HuH-7 (cell line): ENCODE measurements around the gene SCN1A.
"Not testable (repeated sequence)": the region's sequence is repeated elsewhere in the genome, so short reads cannot be mapped to it uniquely, and the experiment has no call there.

Source experiments
- DNase-seq: peaks from one replicate; pipeline ENCODE4 v3.0.0; 2011; ENCODE audit warnings: low spot score

The SCN1A gene

DNA sequence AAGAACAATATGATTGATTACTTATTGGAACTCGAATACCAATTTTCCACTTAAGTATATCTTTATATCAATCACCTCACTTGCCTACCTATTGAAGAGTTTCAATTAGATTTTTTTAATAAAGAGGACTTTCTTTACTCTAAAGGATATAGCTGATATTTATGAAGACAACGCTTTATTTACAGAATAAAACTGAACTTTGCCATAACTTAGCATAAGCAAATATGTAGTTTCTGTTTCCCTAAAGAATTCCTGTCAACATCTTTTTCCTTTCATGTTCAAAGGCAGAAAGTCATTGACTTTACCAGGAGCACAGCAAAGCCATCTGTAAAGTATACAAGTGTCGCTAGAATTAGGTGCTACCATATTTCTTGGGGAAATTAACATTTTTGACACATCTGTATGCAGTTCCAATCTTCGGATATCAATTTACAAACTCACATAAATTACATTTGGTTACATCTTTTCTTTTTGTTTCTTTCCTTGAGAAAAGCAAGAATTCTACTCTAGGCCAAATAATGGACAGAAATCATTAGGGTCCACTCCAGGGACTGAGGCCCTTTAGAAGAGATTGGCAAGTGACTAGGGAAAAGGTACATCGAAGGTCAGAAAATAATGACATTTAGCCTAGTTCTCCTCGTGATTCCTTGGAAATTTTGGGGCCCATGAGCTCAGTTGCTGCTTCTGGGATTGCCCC lies 7.5 kb upstream of the SCN1A start:
- DNase-seq, result no peak

DNA sequence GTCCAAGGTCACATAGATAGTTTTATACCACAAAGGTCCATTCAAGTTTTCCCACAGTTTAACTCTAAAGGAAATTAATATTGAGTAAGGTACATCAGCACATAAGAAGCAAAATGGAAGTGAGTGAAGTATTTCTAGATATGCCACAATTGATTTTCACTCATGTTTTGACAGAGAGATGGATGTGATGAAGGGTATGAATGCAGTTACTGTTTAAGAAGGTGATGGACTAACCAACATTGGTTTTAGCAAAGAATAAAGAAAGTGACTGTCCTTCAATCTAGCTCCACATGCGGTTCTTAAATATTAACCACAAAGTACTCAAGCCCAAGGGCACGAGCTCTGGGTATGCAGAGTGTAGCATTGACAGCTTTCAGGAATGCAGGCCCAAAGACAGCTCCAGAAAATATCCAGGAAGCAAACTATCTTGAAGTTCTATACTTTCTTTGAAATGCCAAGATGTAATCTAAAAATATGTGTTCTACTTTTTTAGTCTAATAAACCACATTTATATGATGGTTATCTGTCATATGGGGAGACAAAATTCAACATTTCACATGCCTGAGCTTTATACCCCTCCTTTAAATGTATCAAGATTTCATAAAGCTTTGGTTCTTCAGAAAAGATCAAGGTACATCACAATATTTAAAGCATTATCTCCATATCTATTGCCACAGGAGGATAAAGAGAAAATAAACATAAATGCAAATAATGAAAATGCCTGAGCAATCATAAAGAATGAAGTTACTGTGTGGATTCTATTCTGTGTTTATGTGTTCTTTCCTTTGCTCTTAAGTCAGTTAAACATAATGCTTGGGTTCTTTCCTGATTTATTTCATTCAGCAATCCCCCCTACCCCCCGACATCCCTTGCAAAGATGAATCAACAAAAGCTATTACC lies 6.7 kb upstream of the SCN1A start:
- peak; percentile 28 for DNase-seq

DNA sequence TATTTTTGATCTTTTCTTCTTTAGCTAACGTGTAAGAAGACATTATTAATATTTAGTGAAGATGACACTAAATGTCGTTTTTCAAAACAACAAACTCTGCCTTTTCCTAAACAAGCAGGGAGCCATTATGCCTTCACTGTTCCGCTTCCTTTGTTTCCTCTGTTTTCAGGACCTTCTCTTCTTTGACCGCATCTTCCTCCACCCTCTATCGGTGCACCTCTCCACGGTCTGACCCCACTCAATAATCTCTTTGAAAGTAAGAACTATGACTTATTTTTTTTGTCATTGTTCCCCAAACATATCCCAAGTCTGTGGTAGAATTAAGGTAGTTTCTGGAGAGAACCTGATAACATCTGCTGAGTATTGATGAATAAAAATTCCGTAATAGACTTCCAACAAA lies 5.8 kb upstream of the SCN1A start:
- no peak for DNase-seq

DNA sequence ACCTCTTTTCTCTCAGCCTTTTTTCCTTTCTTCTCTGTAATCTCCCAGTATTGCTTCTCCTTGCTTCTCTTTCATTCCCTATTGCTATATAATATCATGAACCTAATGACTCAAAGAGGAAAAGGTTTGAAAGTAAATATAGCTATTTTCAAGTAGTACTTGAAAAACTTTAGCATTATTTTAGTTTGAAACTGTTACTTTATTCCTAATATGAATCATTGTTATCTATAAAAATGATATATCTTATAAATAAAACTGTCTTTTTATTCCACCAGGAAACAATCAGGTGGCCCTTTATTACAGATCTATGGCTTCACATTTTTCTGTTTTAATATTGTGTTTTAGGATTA lies 311 bp upstream of the SCN1A start:
- no peak for DNase-seq

DNA sequence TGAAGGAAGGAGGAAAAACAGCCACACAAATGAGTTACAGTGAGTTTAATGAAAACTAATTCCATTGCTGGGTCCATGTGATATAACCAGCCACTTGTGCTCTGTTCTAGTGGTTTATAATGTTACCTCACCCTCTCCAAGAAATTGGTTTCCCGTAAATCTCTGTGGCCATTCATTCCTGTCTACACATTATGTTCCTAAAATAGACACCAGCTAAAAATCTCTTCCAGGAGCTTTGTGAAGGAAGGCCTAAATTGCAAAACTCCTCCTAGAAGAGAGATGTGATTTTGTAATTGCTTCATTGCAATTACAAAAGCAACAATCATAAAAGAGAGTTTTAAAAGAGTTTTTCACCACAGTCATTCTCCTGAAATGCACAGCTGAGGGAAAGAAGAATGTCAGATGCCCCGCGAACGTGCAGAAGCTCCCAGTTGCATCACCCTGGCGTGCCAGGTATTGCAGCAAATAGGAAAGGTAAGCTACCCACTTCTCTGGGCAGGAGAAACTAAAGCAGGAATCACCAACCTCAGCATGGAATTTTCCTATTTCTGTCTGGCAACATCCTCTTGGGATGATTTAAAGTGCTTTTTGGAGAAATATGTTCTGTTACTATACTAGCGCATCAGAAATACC lies 1.7 kb downstream of the SCN1A start:
- no peak for DNase-seq

DNA sequence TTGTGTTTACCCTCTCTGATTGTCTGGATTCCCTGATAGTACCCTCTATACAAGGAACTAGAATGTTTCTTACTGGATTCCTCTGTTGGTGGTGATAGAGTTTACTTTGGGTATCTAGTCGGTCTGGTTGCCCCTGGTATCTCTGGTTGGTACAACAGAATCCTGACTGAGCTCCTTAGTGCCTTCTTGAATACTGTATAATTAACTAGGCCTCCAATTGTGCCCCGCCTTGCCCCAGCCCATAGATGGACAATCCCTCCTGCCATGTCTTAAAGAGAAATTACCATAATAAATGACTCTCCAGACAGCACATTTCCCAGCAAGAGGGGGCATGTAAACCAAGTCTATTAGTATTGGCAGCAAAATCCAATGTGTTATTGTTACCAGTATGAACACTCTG lies 2.3 kb downstream of the SCN1A start:
- no peak for DNase-seq

DNA sequence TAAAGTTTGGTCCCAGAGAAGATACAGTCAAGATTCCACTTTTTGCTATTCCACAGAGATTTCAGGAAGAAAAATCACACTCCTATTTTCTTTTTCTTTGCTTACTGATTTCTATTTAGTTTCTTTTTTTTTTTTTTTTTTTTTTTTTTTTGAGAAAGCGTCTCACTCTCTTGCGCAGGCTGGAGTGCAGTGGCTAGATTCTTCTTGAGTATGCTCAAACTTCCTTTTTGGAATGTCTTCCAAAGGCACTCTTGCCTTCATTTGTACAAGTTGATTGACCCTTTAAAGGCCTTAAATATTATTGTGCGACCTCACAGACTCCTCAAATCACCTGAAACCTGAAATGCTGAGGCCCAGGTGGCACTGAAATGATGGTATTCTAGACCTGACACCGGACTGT lies 9.6 kb downstream of the SCN1A start:
- DNase-seq, result no peak

DNA sequence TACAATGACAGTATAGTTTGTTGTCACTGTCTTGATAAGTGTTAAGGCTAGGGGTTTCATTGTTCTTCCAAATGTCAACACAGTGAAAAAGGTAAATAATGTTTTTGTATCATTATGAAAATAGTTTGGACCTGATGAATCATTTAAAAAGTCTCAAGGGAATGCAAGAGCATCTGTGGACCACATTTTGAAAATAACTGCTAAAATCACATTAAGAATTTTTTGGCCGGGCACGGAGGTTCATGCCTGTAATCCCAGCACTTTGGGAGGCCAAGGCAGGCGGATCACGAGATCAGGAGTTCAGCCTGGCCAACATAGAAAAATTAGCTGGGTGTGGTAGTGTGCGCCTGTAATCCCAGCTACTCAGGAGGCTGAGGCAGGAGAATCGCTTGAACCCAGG lies 10.3 kb downstream of the SCN1A start:
- no peak for DNase-seq

DNA sequence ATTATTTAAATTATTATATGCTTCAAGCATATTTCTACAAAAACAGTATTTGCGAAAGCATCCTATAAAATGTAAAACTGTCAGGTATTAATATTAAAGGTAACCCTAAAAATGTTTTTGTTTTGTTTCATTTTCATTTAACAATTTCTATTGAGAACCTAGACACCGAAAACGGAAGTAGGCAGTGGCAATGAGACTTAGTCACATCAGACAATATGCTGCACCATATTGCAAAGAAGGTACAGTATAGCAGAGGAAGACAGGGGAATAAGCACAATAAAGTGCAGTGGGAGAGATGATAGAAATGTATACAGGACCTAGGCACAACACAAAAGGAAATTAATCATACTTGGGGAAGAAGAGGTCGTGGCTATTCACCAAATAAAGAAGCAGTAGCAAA lies 12.2 kb downstream of the SCN1A start:
- DNase-seq, result no peak

DNA sequence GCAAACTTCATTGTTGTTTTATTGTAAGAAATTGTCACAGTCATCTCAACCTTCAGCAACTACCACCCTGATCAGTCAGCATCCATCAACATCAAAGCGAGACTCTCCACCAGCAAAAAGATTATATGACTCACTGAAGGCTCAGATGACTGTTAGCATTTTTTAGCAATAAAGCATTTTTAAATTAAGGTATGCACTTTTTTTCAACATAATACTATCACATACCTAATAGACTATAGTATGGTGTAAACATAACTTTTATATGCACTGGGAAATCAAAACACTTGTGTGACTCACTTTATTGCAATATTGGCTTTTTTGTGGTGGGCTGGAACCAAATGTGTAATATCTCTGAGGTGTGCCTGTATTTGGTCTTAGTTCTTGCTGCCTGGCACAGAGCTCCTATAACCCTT lies 15.6 kb downstream of the SCN1A start:
- no peak for DNase-seq

DNA sequence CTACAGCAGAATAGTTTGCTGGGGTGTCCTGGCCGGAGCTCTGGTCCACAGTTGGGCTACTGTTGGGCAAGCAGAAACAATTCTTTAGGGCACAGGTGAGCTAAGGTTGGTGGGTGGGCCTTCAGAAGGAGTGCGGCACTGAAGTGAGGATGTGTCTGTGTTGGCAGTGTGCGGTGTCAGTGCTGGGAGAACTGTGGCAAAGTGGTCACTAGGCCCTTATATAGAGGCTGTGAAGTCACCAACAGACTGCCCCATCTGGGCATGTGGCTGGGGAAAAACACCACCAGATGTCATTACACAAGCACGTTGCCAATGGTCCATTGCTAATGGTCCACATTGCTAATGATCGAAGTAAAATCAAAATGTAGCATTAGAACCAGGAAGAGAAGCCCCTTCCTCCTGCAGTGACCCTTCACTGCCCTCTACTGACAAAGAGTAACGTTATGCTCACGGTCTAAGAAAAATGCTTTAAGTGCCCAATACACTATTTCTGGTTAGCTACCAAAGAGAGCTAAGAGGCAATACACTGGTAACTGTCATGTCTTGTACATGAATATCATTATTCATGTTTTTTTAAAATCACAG lies 21.3 kb downstream of the SCN1A start:
- peak; percentile 20 for DNase-seq

DNA sequence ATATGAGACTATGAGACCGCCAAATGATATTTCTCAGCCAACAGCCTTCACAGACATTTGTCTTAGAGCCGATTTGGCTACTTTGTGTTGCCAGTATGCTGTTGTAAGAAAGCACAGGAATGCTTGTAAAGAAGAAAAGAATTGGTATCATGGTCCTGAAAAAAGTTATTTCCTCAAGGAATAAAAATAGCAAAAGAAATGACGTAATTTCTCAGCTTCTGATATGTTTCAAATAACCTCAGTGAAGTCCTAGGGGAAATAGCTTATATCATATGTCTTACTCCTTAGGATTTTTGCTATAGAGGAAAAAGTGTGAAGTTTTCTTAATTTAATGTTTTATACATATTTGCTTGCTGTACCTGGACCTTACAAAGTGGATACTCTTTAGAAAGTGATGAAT lies 23.0 kb downstream of the SCN1A start:
- DNase-seq, result no peak

DNA sequence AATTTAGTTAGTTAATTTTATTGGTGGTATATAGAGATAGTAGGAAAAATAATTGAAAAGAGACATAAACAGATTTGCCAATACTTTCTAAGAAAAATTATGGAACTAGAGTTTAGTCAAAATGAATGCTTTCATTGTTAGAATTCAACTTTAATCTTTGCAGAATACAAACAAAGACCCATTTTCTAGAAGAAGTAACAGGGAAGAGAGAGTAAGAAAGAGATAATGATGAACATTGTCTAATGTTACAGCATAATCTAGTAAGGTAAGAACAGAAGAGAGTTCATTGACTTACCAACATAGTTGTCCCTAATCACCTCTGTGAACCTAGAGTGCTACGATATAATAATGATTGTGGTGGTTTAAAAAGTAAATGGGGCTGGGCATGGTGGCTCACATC lies 23.7 kb downstream of the SCN1A start:
- no peak for DNase-seq

DNA sequence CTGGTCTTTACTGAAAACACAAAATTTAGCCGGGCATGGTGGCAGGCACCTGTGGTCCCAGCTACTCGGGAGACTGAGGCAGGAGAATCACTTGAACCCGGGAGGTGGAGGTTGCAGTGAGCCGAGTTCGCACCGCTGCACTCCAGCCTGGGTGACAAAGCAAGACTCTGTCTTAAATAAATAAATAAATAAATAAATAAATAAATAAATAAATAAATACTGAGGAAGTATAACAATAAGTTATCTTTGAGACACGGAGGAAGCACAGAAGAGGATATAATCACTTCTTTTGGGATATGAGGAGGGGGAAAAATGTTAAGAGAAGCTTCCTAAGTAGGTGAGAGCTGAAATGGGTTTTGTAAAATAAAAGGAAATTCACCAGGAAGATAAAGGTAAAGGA lies 24.5 kb downstream of the SCN1A start:
- DNase-seq, result not testable (repeated sequence)

DNA sequence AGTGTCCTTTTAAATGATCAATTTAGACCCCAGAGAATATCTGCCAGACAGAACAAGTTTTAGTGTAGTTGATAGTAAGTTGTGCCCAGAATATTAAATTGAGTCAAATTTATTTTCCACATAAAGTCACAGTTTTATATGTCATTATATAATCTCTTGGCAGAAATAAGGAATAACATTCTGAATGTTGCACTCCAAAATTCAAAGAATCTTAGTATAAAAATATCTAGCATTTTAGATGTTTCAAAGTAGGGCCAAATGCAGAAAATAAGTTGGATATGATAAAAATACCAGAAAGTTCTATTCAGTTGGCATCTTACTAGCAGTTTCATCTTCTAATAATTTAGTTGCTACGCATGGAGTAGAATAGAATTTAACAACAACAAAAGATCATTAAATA lies 33.5 kb downstream of the SCN1A start:
- no peak for DNase-seq

DNA sequence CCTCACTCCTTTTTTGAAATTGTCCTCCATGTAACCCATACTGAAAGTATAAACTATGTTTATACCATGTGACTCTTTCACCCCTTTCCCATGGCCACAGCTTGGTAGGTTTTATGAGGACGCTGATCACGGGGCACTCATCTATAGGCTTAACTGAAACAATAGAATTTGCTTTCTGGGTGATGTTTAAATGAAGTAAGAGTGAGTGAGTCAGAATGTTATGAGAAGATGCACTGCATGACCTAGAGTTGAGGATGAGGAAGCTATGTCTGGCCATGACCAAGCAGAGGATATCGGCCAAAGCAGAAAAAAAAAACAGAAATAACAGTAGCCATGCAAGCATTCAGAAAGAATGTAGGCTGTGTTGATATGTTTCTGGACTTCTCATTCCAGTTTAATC lies 34.9 kb downstream of the SCN1A start:
- no peak for DNase-seq

DNA sequence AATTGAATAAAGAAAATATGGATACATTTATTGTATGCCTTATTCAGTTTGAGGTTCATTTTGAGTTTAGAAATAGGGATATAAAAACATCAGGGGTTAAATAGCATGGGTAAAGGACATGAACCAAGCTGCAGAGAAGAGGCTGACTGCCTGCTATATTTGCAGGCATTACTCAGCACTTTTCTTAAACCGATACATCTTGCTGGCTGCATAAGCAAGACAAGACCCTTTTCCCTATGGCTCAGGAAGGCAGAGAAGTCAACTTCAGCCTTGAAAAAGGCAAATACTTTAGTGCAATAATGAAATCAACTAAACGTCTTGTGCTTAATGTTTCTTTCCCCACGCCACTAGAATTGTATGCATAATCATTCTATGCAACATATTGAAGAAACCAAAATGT lies 36.4 kb downstream of the SCN1A start:
- DNase-seq, result no peak

DNA sequence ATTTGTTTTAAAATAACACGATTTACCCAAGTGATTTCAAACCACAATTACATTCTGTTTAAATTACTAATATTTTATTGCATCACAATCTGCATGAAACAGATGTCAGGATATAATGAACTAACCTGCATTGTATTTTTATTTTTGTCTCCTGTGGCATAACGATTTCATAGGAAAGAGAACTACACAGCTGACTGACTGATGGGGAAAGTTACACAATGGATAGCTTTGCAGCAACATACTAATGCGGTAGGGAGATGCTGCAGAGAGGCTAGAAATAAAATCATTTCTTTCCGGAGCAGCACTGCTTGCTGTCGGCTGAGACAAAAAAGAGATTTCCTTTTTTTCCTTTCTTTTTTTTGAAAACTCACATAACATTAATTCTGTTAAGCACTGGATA lies 36.9 kb downstream of the SCN1A start:
- DNase-seq, result no peak

DNA sequence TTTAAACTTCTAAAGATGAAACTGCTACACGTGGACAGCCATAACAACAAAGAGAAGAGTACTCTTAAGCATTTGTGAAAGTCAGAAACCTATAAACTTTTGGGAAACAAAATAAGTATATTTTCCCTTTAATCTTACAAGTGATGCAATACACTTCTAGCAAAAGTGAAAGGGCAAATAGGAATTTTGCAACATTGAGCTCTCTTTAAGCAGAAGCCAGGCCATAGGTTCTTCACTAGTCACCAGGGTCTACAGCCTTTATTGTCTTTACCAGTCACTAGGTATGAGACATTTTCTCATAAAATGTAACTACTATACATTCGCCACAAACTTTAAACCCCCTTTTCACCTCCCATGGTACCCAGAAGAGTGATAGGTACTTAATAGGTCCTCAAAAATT lies 37.5 kb downstream of the SCN1A start:
- no peak for DNase-seq

DNA sequence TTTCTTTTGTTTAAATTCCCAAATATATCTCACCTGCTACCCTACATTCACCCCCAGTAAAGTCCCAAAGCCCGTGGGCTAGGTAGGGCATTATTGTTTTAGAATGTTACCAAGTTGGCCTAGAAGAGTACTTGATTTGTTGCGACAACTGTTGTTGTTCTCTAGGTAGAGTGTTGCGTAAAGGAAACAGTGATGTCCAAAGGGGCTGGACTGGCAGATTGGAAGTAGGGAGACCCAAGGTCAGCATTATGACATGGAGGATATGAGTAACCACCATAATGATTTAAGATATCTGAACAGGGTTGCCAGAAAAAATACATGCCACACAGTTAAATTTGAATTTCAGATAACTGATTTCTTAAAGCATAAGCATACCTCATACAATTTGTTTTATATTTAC lies 39.2 kb downstream of the SCN1A start:
- DNase-seq, result no peak

DNA sequence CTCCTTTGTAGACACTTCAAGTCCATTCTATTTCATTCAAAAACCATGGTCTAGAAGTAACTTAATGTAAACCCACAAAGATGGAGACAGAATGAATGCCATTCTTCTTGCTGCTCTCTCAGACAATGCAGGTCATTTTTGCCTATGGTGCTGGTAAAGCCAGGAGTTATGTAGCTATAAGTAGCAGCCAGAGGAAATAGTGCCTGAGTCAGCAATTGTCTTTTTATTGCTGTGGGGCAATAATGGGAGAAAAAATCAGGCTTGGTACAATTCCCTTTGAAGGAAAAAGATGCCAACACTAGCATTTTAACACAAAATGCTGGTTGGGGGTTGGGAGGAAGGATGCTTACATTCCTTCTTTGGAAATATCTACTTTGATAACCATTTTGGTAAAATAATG lies 43.5 kb downstream of the SCN1A start:
- no peak for DNase-seq

DNA sequence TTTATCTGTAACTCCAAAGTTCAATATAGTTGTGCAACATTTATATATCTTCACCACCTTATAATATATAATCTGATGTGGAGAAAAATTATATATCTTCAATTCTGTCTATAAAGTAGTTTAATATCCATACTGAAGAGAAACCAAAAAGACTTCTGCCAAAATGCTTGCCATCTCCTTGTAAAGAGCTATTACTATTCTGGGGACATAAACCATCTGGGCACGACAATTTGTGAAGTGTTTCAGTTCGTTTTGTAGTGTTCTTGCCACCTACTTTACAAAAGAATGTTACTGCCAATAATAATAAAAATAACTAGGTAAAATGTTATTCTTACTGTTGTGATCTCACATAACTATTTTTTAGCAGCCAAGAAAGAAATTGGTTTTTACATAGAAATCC lies 45.1 kb downstream of the SCN1A start:
- DNase-seq, result no peak

DNA sequence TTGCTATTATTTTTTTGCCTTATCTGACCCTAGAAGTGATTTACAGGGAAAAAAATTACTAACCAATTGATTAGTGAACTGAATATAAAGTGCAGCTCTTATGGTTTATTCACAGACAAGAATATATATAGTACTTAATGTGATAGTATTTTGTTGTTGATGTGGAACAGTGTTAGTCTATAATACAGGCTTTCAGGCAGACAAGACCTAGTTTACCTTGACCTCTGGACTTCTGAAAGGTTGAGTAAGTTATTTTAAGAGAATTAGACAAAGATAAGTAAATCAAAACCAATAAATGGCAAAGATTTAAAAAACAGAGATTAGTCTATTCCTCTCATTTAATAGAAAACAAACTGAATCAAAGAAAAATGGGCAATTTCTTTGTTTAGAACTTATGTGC lies 46.0 kb downstream of the SCN1A start:
- no peak for DNase-seq
